CD4-positive, alpha-beta T cell treated with Interleukin-1 beta for 1 hour (primary cell): Measurements from ENCODE around the gene NKX2-4.
"Not testable (repeated sequence)": the region's sequence is repeated elsewhere in the genome, so short reads cannot be mapped to it uniquely, and the experiment has no call there.

ENCODE experiments used
- DNase-seq, 2 donors: peaks; one replicate each; pipeline ENCODE4 v3.0.0-alpha.2; 2020 to 2022

NKX2-4 gene

DNA sequence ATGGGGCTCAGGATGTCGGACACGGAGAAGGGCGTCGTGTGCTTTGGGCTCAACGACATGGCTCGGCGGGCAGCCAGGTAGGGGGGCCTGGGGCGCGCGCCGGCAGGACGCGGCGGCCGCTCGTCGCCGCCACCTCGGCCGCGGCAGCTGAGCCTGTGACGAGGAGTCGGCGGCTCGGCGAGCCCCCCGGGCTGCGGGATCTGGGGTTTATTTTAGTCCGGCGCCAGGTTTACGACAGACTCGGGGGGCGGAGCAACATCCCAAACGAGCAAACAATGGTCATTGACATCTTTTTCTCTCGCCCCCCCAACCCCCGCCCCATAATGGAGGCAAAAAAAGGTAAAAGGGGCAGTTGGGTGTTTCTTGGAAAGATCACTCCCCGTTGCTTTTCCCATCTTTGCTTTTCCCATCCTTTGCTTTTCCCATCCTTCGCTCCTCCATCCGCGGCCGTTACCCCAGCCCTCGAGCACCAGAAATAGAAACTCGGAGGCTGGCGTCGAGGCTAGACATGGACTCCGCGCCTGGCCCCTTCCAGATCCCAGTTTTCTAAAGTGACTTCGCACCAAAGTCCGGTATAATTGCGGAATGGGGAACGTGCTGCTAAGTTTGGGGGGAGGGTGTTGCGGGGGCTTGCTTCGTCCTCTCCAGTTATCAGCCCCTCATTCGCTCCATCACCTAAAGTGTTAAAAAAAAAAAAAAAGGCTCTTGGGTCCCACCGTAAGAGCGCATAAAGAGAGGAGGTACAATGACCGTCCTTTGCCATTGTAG is at the start of gene NKX2-4:
Gene NKX2-4 (minus strand): TSS at position 186 of the 768 bp plus-strand sequence. CDS start 127 bp downstream, at position 59.
- DNase-seq: no peak

DNA sequence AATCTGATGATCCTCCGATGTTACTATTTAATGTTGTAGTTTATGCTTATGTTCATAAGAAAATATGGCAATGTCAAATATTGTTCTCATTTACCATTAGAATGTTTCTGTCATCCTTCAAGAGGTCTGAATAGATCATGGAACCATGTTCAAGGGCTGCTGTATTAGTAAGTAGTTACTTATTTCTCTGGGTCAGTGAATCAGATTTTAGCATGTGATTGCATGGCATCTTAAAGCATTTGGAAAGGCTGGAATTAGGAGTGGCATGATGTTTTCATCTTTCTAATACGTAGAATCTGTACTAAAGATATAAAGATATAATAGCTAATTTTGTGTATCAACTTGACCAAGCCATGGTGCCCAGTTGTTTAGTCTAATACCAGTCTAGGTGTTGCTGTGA is 40.5 kb upstream of the NKX2-4 start:
- no peak for DNase-seq

DNA sequence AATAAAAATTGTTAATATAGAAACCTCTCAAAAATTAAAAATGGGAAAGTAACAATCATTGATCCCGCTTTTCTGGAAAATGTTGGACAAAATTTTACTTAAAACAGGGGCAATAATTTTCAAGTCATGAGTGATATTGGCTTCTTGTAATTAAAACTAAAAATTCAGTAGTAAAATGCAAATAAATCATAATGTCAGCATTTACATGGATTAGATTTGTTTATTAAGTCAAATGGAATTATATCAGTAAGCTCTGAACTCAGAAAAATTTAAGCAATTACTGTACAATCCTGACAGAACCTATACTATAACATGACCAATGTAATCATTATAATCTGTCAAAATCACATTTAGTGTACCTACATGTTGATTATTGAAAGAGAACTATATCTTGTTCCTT is 39.9 kb upstream of the NKX2-4 start:
- DNase-seq: no peak

- DNase-seq: no peak
These were observed 38.9 kb upstream of the NKX2-4 start for GRCh38 chr20:21436205-21436604.

- DNase-seq: no peak
These were observed 38.2 kb upstream of the NKX2-4 start for GRCh38 chr20:21435576-21435975.

DNA sequence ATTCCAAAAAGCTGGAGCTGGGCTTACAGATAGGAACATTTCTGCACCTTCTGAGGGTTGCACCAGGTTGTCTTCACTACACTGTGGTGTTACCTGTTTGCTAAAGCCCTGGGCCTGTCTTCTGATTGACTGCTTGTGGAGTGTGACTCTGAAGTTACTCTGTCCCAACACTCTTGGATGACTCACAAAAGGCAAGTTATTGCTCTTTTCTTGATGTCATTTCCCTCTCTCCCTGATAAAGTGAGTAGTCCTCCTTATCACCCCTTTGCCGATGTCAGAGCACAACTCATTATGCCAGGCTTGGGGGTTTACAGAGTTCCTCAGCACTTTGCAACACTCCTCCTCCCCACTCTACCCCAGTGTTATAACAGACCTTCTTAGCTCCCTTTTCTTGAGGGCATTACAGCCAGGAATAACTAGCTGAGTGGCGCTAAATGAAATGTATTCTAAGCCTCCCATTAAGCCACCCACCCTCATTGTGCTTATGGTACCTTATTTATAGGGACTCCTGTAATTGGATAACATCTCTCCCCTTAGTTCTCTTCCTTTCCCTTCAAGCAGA is 36.1 kb upstream of the NKX2-4 start:
- no peak for DNase-seq

DNA sequence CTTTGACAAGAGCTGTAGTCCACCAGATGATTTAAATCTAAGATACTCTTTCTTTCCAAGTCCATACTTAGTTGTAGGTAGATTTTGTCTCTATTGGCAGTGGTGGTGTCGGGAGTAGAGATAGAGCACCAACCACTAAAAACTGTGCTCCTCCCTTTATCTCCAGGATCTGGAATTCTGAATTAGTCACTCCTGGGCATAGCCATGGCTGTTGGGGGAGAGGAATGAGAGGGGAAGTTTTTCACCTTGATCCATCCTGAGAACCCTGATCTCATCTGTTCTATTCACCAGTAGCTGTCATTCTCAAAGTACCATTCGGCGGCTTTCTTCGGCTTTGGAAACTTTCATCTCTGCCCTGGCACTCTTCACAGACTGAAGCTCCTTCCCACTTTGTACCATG is 35.6 kb upstream of the NKX2-4 start:
- no peak for DNase-seq

GRCh38 chr20:21430020-21430419 is 32.7 kb upstream of the NKX2-4 start:
- no peak for DNase-seq

GRCh38 chr20:21424846-21425245 is 27.5 kb upstream of the NKX2-4 start:
- DNase-seq: no peak

- not testable (repeated sequence) for DNase-seq
These were observed 26.4 kb upstream of the NKX2-4 start for GRCh38 chr20:21423712-21424111.

- DNase-seq: no peak
These were observed 24.4 kb upstream of the NKX2-4 start for GRCh38 chr20:21421601-21422236.

DNA sequence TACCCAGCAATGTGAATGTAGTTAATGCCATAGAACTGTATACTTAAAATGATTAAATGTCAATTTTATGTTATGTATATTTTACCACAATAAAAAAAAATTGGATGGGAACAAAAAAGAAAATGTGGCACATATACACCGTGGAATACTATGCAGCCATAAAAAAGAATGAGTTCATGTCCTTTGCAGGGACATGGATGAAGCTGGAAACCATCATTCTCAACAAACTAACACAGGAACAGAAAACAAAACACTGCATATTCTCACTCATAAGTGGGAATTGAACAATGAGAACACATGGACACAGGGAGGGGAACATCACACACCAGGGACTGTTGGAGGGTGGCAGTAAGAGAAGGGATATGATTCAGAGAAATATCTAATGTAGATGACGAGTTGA is 21.8 kb upstream of the NKX2-4 start:
- not testable (repeated sequence) for DNase-seq

GRCh38 chr20:21413996-21414395 is 16.7 kb upstream of the NKX2-4 start:
- not testable (repeated sequence) for DNase-seq

- DNase-seq: no peak
These were observed 14.4 kb upstream of the NKX2-4 start for GRCh38 chr20:21411725-21412124.

GRCh38 chr20:21399005-21399475 is 1.7 kb upstream of the NKX2-4 start:
- no peak for DNase-seq

DNA sequence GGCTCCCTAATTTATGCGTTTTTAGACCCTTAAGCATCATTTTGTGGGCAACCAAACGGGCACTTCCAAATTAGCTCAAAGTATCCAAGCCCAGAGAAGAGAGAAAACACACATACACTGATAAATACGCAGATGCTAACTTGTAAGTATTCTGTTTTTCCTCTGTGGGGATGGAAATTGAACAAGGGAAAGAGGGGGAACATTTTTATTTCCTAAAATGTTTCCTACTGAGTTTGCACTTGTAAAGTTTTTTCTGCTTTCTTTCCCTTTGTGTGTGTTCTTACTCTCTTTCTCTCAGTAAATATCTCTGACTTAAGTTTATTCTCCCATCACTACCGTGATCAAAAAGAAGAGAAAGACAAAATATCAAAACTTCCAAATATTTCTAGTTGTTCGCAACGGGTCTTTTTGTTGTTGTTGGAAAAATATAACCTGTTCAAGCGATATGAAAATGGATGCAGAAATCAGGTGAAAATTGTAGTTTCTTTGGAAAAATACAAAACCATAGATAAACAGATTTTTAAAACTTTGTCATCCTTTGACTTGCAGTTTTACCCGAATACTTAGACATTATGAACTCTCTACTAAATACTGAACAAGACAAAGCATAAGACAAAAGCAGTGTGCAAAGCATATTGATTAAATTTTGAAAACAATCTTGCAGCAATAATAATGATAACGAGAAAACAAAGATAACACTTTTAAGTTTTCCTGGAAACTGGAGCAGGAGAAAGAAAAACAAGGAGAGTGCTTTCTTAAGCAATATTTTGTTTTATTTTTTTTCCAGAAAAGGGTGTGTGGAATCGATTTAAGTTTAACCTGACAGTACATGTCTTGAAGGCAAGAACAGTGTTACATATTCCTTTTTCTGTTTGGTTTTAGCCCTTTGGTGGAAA is 1.0 kb upstream of the NKX2-4 start:
- no peak for DNase-seq

- no peak for DNase-seq
These were observed 556 bp downstream of the NKX2-4 start for GRCh38 chr20:21396599-21397340.

DNA sequence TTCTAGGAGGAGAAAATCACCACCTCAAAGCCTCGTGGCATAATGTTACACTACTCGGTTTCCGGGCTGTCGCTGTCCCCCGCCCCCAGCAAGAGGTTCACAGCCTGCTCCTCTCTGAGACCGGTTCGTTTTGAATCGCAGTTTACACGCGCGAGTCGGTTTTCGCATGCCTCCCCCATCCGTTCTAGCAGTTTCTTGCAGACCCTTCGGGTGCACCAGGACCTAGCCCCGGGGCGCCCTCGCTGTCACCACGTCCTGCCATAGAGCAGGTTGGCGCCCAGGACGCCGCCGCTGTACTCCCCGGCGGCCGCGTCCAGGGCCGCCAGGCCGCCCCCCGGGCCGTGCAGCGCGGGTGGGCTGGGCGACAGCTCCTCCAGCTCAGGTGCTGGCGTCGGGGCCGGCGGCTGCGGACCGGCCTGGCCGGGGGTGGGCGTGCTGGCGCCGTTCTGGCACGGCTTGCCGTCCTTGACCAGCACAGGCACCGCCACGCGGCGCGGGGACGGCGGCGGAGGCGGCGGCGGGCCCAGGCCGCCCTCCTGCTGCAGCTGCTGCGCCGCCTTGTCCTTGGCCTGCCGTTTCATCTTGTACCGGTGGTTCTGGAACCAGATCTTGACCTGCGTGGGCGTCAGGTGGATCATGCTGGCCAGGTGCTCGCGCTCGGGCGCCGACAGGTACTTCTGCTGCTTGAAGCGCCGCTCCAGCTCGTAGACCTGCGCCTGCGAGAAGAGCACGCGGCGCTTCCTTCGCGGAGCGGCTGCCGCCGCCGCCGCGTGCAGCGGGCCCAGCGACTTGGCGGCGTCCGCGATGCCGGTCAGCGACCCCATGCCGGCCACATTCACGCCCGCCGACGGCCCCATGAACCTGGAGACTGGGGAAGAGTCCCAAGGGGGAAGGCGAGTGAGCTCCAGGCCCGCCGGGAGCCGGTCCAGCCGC is 1.4 kb downstream of the NKX2-4 start:
- peak; percentile 43 for DNase-seq

DNA sequence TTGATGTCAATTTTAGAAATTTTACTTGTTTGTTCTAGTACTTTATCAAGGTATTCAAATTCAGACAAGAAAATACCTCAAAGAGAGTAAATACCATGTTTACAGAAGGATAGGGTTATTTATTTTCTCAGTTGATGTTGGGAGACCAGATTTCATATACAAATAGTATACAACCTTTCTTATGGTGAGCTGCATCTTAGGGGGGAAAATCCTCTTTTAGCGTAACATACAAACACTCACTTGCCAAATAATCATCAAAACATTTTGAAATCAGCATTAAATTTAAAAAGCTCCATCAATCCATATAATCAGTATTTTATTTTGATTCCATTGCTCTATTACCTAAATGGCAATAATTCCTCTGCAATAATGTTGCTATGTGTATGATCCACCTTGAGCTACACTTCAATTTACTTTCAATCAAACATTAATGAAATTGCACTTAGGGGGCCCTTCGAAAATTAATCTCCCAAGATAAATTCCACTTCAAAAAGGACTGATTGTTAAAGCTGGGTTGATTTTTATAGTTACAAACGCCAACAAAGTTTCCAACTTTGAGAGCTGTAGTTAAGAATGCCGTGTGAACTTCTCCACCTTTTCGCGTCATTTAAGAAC is 2.2 kb downstream of the NKX2-4 start:
- DNase-seq: no peak

DNA sequence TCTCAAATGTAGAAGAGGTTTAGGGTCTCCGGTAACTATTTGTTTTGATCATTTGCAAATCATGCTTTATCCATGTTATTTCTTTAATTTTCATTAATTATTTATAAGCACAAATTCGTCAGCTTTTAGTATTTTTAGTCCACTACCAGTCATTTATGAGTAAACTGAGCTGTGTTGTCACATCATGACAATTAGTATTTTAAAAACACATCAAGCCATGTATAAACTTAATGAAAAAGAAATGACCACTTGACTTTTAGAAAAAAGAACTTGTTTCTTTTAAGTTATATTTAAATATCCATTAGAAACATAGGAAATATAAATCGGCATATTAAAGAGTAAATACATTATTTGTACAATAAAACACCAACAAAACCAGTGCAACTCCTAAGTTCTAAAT is 2.8 kb downstream of the NKX2-4 start:
- DNase-seq: no peak
